A673 (cell line): ENCODE measurements around the gene ZNF398.

Experiments
- CTCF ChIP-seq: fragments of 300-800, 200-600 bp; sonication (generic); conservative IDR thresholded peaks from 2 replicates; pipeline ENCODE4 v1.5.1; 2017; ENCODE audit warnings: low read depth, mild to moderate bottlenecking, antibody characterized with exemption, low read length, moderate library complexity, mixed read lengths
- EZH2 ChIP-seq: fragments of 200-600 bp; sonication (generic); IDR thresholded peaks from 2 replicates; pipeline ENCODE4 v1.6.1; 2017; ENCODE audit warnings: borderline replicate concordance, low read depth, mild to moderate bottlenecking, mixed read lengths, antibody characterized with exemption, low read length; ENCODE audit not compliant: poor library complexity, severe bottlenecking

- no peak for TF ChIP-seq CTCF
- no peak for TF ChIP-seq EZH2
Measured at GRCh38 chr7:149188637-149189259, 41.5 kb downstream of the ZNF398 start.
